ENCODE measurements around the gene CAMKK2. TPM values are rescaled to one million over a fixed set of nuclear protein-coding genes. Genes with fewer than 3 reads are reported as not detected.

CAMKK2 gene
- total RNA-seq, 1 donor: 14.7 TPM

- TF ChIP-seq CTCF (IDR thresholded peaks at IDR 0.05; ENCODE audit: insufficient read depth, low read depth, low read length): no peak
- no peak for DNase-seq (ENCODE audit: low read depth)
- H3K4me3 ChIP-seq (ENCODE audit: low read depth, low read length): no peak overlapping the region
Observed at GRCh38 chr12:121191151-121191550, 105.4 kb downstream of the CAMKK2 start.

- peak; percentile 7 for TF ChIP-seq CTCF (IDR thresholded peaks at IDR 0.05; ENCODE audit: insufficient read depth, low read depth, low read length)
- peak; percentile 93 for DNase-seq (ENCODE audit: low read depth)
- H3K4me3 ChIP-seq (ENCODE audit: low read depth, low read length): no peak overlapping the region
Observed at GRCh38 chr12:121190523-121191031, 105.9 kb downstream of the CAMKK2 start.

- no peak overlapping the region for H3K4me3 ChIP-seq (ENCODE audit: low read depth, low read length)
- no peak for TF ChIP-seq CTCF (IDR thresholded peaks at IDR 0.05; ENCODE audit: insufficient read depth, low read depth, low read length)
- no peak for DNase-seq (ENCODE audit: low read depth)
Observed at GRCh38 chr12:121189619-121190155, 106.8 kb downstream of the CAMKK2 start.

GRCh38 chr12:121189131-121189530 lies 107.4 kb downstream of the CAMKK2 start:
- no peak for TF ChIP-seq CTCF (IDR thresholded peaks at IDR 0.05; ENCODE audit: insufficient read depth, low read depth, low read length)

GRCh38 chr12:121188227-121188626 lies 108.3 kb downstream of the CAMKK2 start:
- no peak for DNase-seq (ENCODE audit: low read depth)
- H3K4me3 ChIP-seq (ENCODE audit: low read depth, low read length): no peak overlapping the region
- no peak for TF ChIP-seq CTCF (IDR thresholded peaks at IDR 0.05; ENCODE audit: insufficient read depth, low read depth, low read length)

More at GRCh38 chr12:121189131-121189530, 107.4 kb downstream of the CAMKK2 start:
- H3K4me3 ChIP-seq (ENCODE audit: low read depth, low read length): no peak overlapping the region
- no peak for DNase-seq (ENCODE audit: low read depth)

Other genes starting within 250 kb of the CAMKK2 start
- 0.43 and 0.64 TPM in 2 replicates for gene P2RX7, start 163.8 kb downstream of the CAMKK2 start, total RNA-seq
- 13.5 and 15.1 TPM in 2 replicates for gene P2RX4, start 86.6 kb downstream of the CAMKK2 start, total RNA-seq
- gene ANAPC5, start 55.7 kb upstream of the CAMKK2 start, total RNA-seq: 148 and 180 TPM in 2 replicates
- 46.7 and 52.7 TPM in 2 replicates for gene RNF34, start 103.4 kb upstream of the CAMKK2 start, total RNA-seq

Measured in fibroblast of villous mesenchyme (primary cell).